ENCODE measurements around the gene VN1R2.
"Not testable (repeated sequence)": the region's sequence is repeated elsewhere in the genome, so short reads cannot be mapped to it uniquely, and the experiment has no call there.

The VN1R2 gene

GRCh38 chr19:53257715-53258342 lies at the start of gene VN1R2:
Gene VN1R2, plus strand, starts transcription at chr19:53258292. Its CDS starts 84 bp downstream, at chr19:53258376.
- not testable (repeated sequence) for H3K36me3 ChIP-seq (ENCODE audit: control insufficient read depth, insufficient read depth, low read length); DNase-seq (ENCODE audit: extremely low read depth, insufficient read length); H3K27me3 ChIP-seq (replicated peaks; ENCODE audit: control insufficient read depth, insufficient read depth, low read length); H3K4me3 ChIP-seq (replicated peaks; ENCODE audit: low read depth, low read length)

- H3K27me3 ChIP-seq (replicated peaks; ENCODE audit: control insufficient read depth, insufficient read depth, low read length); H3K36me3 ChIP-seq (ENCODE audit: control insufficient read depth, insufficient read depth, low read length); DNase-seq (ENCODE audit: extremely low read depth, insufficient read length); H3K4me3 ChIP-seq (replicated peaks; ENCODE audit: low read depth, low read length): not testable (repeated sequence)
These were observed 46.5 kb upstream of the VN1R2 start for GRCh38 chr19:53211554-53211953.

GRCh38 chr19:53212703-53213320 lies 45.3 kb upstream of the VN1R2 start:
- DNase-seq (ENCODE audit: extremely low read depth, insufficient read length): no peak
- H3K4me3 ChIP-seq (replicated peaks; ENCODE audit: low read depth, low read length): no peak overlapping the region
- TF ChIP-seq CTCF (IDR thresholded peaks at IDR 0.05; ENCODE audit: insufficient read depth, low read length, poor library complexity, severe bottlenecking): no peak
- no peaks in the 10 kb centered on the region for H3K27me3 ChIP-seq (replicated peaks; ENCODE audit: control insufficient read depth, insufficient read depth, low read length)
- H3K36me3 ChIP-seq (ENCODE audit: control insufficient read depth, insufficient read depth, low read length): no peaks in the 10 kb centered on the region

- H3K27me3 ChIP-seq (replicated peaks; ENCODE audit: control insufficient read depth, insufficient read depth, low read length); H3K4me3 ChIP-seq (replicated peaks; ENCODE audit: low read depth, low read length); DNase-seq (ENCODE audit: extremely low read depth, insufficient read length); H3K36me3 ChIP-seq (ENCODE audit: control insufficient read depth, insufficient read depth, low read length): not testable (repeated sequence)
These were observed 35.4 kb upstream of the VN1R2 start for GRCh38 chr19:53222716-53223115.

- Histone ChIP-seq H3K27me3 (replicated peaks; ENCODE audit: control insufficient read depth, insufficient read depth, low read length) (no peaks in the 10 kb centered on the region), H3K36me3 (ENCODE audit: control insufficient read depth, insufficient read depth, low read length) (no peaks in the 10 kb centered on the region), H3K4me3 (replicated peaks; ENCODE audit: low read depth, low read length) (no peak overlapping the region)
- DNase-seq (ENCODE audit: extremely low read depth, insufficient read length): no peak
- TF ChIP-seq CTCF (IDR thresholded peaks at IDR 0.05; ENCODE audit: insufficient read depth, low read length, poor library complexity, severe bottlenecking): no peak
These were observed 33.5 kb upstream of the VN1R2 start for GRCh38 chr19:53224606-53225005.

GRCh38 chr19:53237114-53237777 lies 20.8 kb upstream of the VN1R2 start:
- DNase-seq (ENCODE audit: extremely low read depth, insufficient read length): no peak
- Histone ChIP-seq H3K4me3 (replicated peaks; ENCODE audit: low read depth, low read length) (no peak overlapping the region), H3K36me3 (ENCODE audit: control insufficient read depth, insufficient read depth, low read length) (no peaks in the 10 kb centered on the region), H3K27me3 (replicated peaks; ENCODE audit: control insufficient read depth, insufficient read depth, low read length) (no peaks in the 10 kb centered on the region)
- TF ChIP-seq CTCF (IDR thresholded peaks at IDR 0.05; ENCODE audit: insufficient read depth, low read length, poor library complexity, severe bottlenecking): no peak

- no peaks in the 10 kb centered on the region for H3K27me3 ChIP-seq (replicated peaks; ENCODE audit: control insufficient read depth, insufficient read depth, low read length)
- peak; percentile 15 for DNase-seq (ENCODE audit: extremely low read depth, insufficient read length)
- no peak for TF ChIP-seq CTCF (IDR thresholded peaks at IDR 0.05; ENCODE audit: insufficient read depth, low read length, poor library complexity, severe bottlenecking)
- H3K4me3 ChIP-seq (replicated peaks; ENCODE audit: low read depth, low read length): no peak overlapping the region
- H3K36me3 ChIP-seq (ENCODE audit: control insufficient read depth, insufficient read depth, low read length): no peaks in the 10 kb centered on the region
These were observed 11.6 kb upstream of the VN1R2 start for GRCh38 chr19:53246498-53246897.

Data from GM06990 (cell line).